Measurements from ENCODE around the gene TLR8.

TLR8 gene

GRCh38 chrX:12868747-12869146 lies 37.7 kb upstream of the TLR8 start:
- Histone ChIP-seq H2BK12ac (ENCODE audit: low read length) (no peak overlapping the region), H3K4me3 (ENCODE audit: low read depth, low read length) (no peak overlapping the region), H3K14ac (ENCODE audit: low read length) (no peak overlapping the region), H2AFZ (ENCODE audit: insufficient read depth, low read length, poor library complexity) (no peak overlapping the region), H3K4ac (ENCODE audit: low read depth, low read length) (no peak overlapping the region), H3K4me2 (ENCODE audit: low read length) (no peak overlapping the region), H3K79me1 (ENCODE audit: low read length) (peaks cover 12% of the 10 kb centered on the region), H3K27ac (ENCODE audit: low read depth, low read length) (no peak overlapping the region), H3K79me2 (ENCODE audit: control insufficient read depth, insufficient read depth, low read length, poor library complexity) (no peaks in the 10 kb centered on the region), H3K4me1 (ENCODE audit: control insufficient read depth in 1 of 2, insufficient read depth in 2 of 2, low read length in 2 of 2) (peaks cover 4 to 13% of the 10 kb centered on the region in 2 experiments), H3K23ac (ENCODE audit: low read length) (no peak overlapping the region), H2BK120ac (ENCODE audit: insufficient read depth, low read length, poor library complexity) (no peak overlapping the region), H2AK5ac (ENCODE audit: low read length) (no peak overlapping the region), H3K9ac (ENCODE audit: low read length) (no peak overlapping the region), H4K91ac (ENCODE audit: low read depth, low read length) (no peak overlapping the region), H4K8ac (ENCODE audit: low read depth, low read length) (no peak overlapping the region), H3K18ac (ENCODE audit: low read length) (no peak overlapping the region), H2BK5ac (ENCODE audit: low read depth, low read length, poor library complexity) (no peak overlapping the region), H4K12ac (ENCODE audit: low read depth, low read length) (no peak overlapping the region), H3K9me3 (ENCODE audit: insufficient read depth, low read depth, low read length) (no peaks in the 10 kb centered on the region), H3K36me3 (ENCODE audit: control insufficient read depth in 1 of 2, insufficient read depth in 2 of 2, low read length in 2 of 2) (no peaks in the 10 kb centered on the region), H3K27me3 (ENCODE audit: insufficient read depth, low read length) (no peaks in the 10 kb centered on the region)
- no CpG with 5 or more reads among the region's 4 CpGs for WGBS (ENCODE audit: extremely low coverage, insufficient coverage, insufficient read length)
- DNase-seq = no peak

GRCh38 chrX:12871257-12871656 lies 35.2 kb upstream of the TLR8 start:
- Histone ChIP-seq H3K4ac (ENCODE audit: low read depth, low read length) (no peak overlapping the region), H2BK120ac (ENCODE audit: insufficient read depth, low read length, poor library complexity) (peak overlapping the region; percentile 38), H3K18ac (ENCODE audit: low read length) (no peak overlapping the region), H3K23ac (ENCODE audit: low read length) (no peak overlapping the region), H3K14ac (ENCODE audit: low read length) (peak overlapping the region; percentile 5), H2AFZ (ENCODE audit: insufficient read depth, low read length, poor library complexity) (no peak overlapping the region), H3K27ac (ENCODE audit: low read depth, low read length) (no peak overlapping the region), H4K12ac (ENCODE audit: low read depth, low read length) (no peak overlapping the region), H4K91ac (ENCODE audit: low read depth, low read length) (peak overlapping the region; percentile 68), H3K79me2 (ENCODE audit: control insufficient read depth, insufficient read depth, low read length, poor library complexity) (no peaks in the 10 kb centered on the region), H3K36me3 (ENCODE audit: control insufficient read depth in 1 of 2, insufficient read depth in 2 of 2, low read length in 2 of 2) (no peaks in the 10 kb centered on the region), H3K4me3 (ENCODE audit: low read depth, low read length) (no peak overlapping the region), H3K9me3 (ENCODE audit: insufficient read depth, low read depth, low read length) (no peaks in the 10 kb centered on the region), H3K79me1 (ENCODE audit: low read length) (peaks cover 12% of the 10 kb centered on the region), H2BK12ac (ENCODE audit: low read length) (peak overlapping the region; percentile 76), H2AK5ac (ENCODE audit: low read length) (no peak overlapping the region), H2BK5ac (ENCODE audit: low read depth, low read length, poor library complexity) (peak overlapping the region; percentile 40), H4K8ac (ENCODE audit: low read depth, low read length) (peak overlapping the region; percentile 16), H3K9ac (ENCODE audit: low read length) (no peak overlapping the region), H3K4me2 (ENCODE audit: low read length) (no peak overlapping the region), H3K4me1 (ENCODE audit: control insufficient read depth in 1 of 2, insufficient read depth in 2 of 2, low read length in 2 of 2) (peaks cover 4 to 13% of the 10 kb centered on the region in 2 experiments), H3K27me3 (ENCODE audit: insufficient read depth, low read length) (no peaks in the 10 kb centered on the region)
- no CpG with 5 or more reads among the region's 6 CpGs for whole genome bisulfite sequencing (ENCODE audit: extremely low coverage, insufficient coverage, insufficient read length)
- no peak for DNase-seq

GRCh38 chrX:12872741-12873140 lies 33.7 kb upstream of the TLR8 start:
- H2BK120ac ChIP-seq (ENCODE audit: insufficient read depth, low read length, poor library complexity) = no peak overlapping the region
- H2AK5ac ChIP-seq (ENCODE audit: low read length) = no peak overlapping the region
- H3K23ac ChIP-seq (ENCODE audit: low read length) = no peak overlapping the region
- no CpG with 5 or more reads among the region's 4 CpGs for WGBS (ENCODE audit: extremely low coverage, insufficient coverage, insufficient read length)
- H3K27me3 ChIP-seq (ENCODE audit: insufficient read depth, low read length) = no peaks in the 10 kb centered on the region
- H3K79me2 ChIP-seq (ENCODE audit: control insufficient read depth, insufficient read depth, low read length, poor library complexity) = no peaks in the 10 kb centered on the region
- no peak overlapping the region for H4K12ac ChIP-seq (ENCODE audit: low read depth, low read length)
- no peak overlapping the region for H2AFZ ChIP-seq (ENCODE audit: insufficient read depth, low read length, poor library complexity)
- no peak for DNase-seq
- H3K4me2 ChIP-seq (ENCODE audit: low read length) = no peak overlapping the region
- peaks cover 4 to 16% of the 10 kb centered on the region in 2 experiments for H3K4me1 ChIP-seq (ENCODE audit: control insufficient read depth in 1 of 2, insufficient read depth in 2 of 2, low read length in 2 of 2)
- peak overlapping the region; percentile 70 for H3K27ac ChIP-seq (ENCODE audit: low read depth, low read length)
- peak overlapping the region; percentile 61 for H2BK5ac ChIP-seq (ENCODE audit: low read depth, low read length, poor library complexity)
- H2BK12ac ChIP-seq (ENCODE audit: low read length) = no peak overlapping the region
- no peak overlapping the region for H4K91ac ChIP-seq (ENCODE audit: low read depth, low read length)
- H3K9me3 ChIP-seq (ENCODE audit: insufficient read depth, low read depth, low read length) = no peaks in the 10 kb centered on the region
- no peak overlapping the region for H3K4me3 ChIP-seq (ENCODE audit: low read depth, low read length)
- H3K9ac ChIP-seq (ENCODE audit: low read length) = no peak overlapping the region
- H3K4ac ChIP-seq (ENCODE audit: low read depth, low read length) = no peak overlapping the region
- H3K14ac ChIP-seq (ENCODE audit: low read length) = no peak overlapping the region
- H3K18ac ChIP-seq (ENCODE audit: low read length) = no peak overlapping the region
- H3K36me3 ChIP-seq (ENCODE audit: control insufficient read depth in 1 of 2, insufficient read depth in 2 of 2, low read length in 2 of 2) = no peaks in the 10 kb centered on the region
- no peak overlapping the region for H4K8ac ChIP-seq (ENCODE audit: low read depth, low read length)
- H3K79me1 ChIP-seq (ENCODE audit: low read length) = peaks cover 9% of the 10 kb centered on the region

GRCh38 chrX:12874581-12874980 lies 31.8 kb upstream of the TLR8 start:
- no peak for DNase-seq
- no peak overlapping the region for H4K8ac ChIP-seq (ENCODE audit: low read depth, low read length)
- H4K91ac ChIP-seq (ENCODE audit: low read depth, low read length) = no peak overlapping the region
- peaks cover 4 to 14% of the 10 kb centered on the region in 2 experiments for H3K4me1 ChIP-seq (ENCODE audit: control insufficient read depth in 1 of 2, insufficient read depth in 2 of 2, low read length in 2 of 2)
- no peak overlapping the region for H2AFZ ChIP-seq (ENCODE audit: insufficient read depth, low read length, poor library complexity)
- no peaks in the 10 kb centered on the region for H3K9me3 ChIP-seq (ENCODE audit: insufficient read depth, low read depth, low read length)
- H3K18ac ChIP-seq (ENCODE audit: low read length) = no peak overlapping the region
- H3K4me2 ChIP-seq (ENCODE audit: low read length) = no peak overlapping the region
- no peak overlapping the region for H2BK120ac ChIP-seq (ENCODE audit: insufficient read depth, low read length, poor library complexity)
- no peak overlapping the region for H3K23ac ChIP-seq (ENCODE audit: low read length)
- H3K79me2 ChIP-seq (ENCODE audit: control insufficient read depth, insufficient read depth, low read length, poor library complexity) = no peaks in the 10 kb centered on the region
- no peaks in the 10 kb centered on the region for H3K36me3 ChIP-seq (ENCODE audit: control insufficient read depth in 1 of 2, insufficient read depth in 2 of 2, low read length in 2 of 2)
- WGBS (ENCODE audit: extremely low coverage, insufficient coverage, insufficient read length) = no CpG with 5 or more reads among the region's 4 CpGs
- no peak overlapping the region for H3K14ac ChIP-seq (ENCODE audit: low read length)
- H3K4ac ChIP-seq (ENCODE audit: low read depth, low read length) = no peak overlapping the region
- H3K4me3 ChIP-seq (ENCODE audit: low read depth, low read length) = no peak overlapping the region
- H3K27me3 ChIP-seq (ENCODE audit: insufficient read depth, low read length) = no peaks in the 10 kb centered on the region
- H2BK5ac ChIP-seq (ENCODE audit: low read depth, low read length, poor library complexity) = peak overlapping the region; percentile 31
- no peak overlapping the region for H2BK12ac ChIP-seq (ENCODE audit: low read length)
- H3K27ac ChIP-seq (ENCODE audit: low read depth, low read length) = no peak overlapping the region
- no peak overlapping the region for H4K12ac ChIP-seq (ENCODE audit: low read depth, low read length)
- H2AK5ac ChIP-seq (ENCODE audit: low read length) = no peak overlapping the region
- H3K9ac ChIP-seq (ENCODE audit: low read length) = no peak overlapping the region
- H3K79me1 ChIP-seq (ENCODE audit: low read length) = peaks cover 9% of the 10 kb centered on the region

All from trophoblast cell (in vitro differentiated cells and primary cell).